ENCODE data around the gene BPGM. TPM values are rescaled to one million over a fixed set of nuclear protein-coding genes. Genes with fewer than 3 reads are reported as not detected.

The BPGM gene
- total RNA-seq, 1 donor from 2014 or later, result 37.4 TPM

DNA sequence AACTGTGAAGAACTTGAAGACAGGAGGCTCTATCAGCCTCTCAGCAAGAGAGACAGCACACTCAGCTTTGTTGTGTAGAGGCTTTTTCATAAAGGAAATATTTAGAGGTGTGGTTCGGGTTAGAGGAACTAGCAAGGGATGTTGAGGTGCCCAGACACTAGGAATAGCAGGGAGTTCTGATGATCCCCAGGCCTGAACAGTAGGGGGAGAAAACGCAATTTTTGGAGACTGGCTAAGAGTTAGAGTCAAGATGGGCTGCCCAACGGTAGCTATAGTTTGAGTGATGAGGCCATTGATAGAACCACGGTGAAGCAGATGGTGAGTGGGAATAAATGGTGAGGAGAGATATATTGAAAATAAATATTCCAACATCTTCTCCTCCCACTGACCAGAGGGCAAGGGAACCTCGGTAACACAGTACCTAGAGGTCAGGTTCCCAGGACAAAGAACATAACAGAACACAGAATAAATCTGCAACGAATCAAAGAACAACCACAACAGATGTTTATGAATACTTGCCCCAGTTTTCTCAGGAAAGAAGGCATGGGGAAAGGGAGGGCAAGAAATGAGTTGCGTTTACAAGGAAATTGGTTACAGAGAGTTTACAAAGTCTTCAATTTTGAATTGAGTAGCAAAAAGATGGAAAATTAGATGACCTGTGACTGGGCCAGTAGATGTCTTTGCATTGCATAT lies 24.2 kb upstream of the BPGM start:
- Mint-ChIP-seq H3K4me1 (ENCODE audit: low read depth, unreplicated experiment) (peaks cover 31% of the 10 kb centered on the region), H3K27me3 (ENCODE audit: low read depth, unreplicated experiment) (no peaks in the 10 kb centered on the region), H3K27ac (ENCODE audit: unreplicated experiment) (no peak overlapping the region), H3K36me3 (ENCODE audit: low read depth, unreplicated experiment) (no peaks in the 10 kb centered on the region), H3K9me3 (ENCODE audit: unreplicated experiment) (no peaks in the 10 kb centered on the region), H3K4me3 (ENCODE audit: unreplicated experiment) (no peak overlapping the region)
- Histone ChIP-seq H3K36me3 (ENCODE audit: insufficient read depth, low read length) (no peaks in the 10 kb centered on the region), H3K4me3 (ENCODE audit: insufficient read depth, low read depth, low read length) (no peak overlapping the region), H3K9ac (ENCODE audit: low read length) (no peak overlapping the region), H3K79me2 (ENCODE audit: insufficient read depth, low read length) (no peaks in the 10 kb centered on the region), H3K9me3 (ENCODE audit: insufficient read depth, low read depth, low read length) (no peaks in the 10 kb centered on the region), H3K4me1 (ENCODE audit: insufficient read depth, low read length) (peaks cover 27% of the 10 kb centered on the region), H4K20me1 (ENCODE audit: insufficient read depth, low read length) (no peaks in the 10 kb centered on the region), H2AFZ (ENCODE audit: low read depth, low read length) (no peak overlapping the region), H3K27me3 (ENCODE audit: insufficient read depth, low read length) (no peaks in the 10 kb centered on the region), H3K27ac (ENCODE audit: low read depth, low read length) (no peak overlapping the region), H3K4me2 (ENCODE audit: low read length) (no peak overlapping the region)
- FAIRE-seq (no peak), DNase-seq (ENCODE audit: low read depth) (no peak)
- TF ChIP-seq EZH2 (IDR thresholded peaks at IDR 0.05; ENCODE audit: insufficient read depth, low read length), result no peak
- TF ChIP-seq, protein P1, sequence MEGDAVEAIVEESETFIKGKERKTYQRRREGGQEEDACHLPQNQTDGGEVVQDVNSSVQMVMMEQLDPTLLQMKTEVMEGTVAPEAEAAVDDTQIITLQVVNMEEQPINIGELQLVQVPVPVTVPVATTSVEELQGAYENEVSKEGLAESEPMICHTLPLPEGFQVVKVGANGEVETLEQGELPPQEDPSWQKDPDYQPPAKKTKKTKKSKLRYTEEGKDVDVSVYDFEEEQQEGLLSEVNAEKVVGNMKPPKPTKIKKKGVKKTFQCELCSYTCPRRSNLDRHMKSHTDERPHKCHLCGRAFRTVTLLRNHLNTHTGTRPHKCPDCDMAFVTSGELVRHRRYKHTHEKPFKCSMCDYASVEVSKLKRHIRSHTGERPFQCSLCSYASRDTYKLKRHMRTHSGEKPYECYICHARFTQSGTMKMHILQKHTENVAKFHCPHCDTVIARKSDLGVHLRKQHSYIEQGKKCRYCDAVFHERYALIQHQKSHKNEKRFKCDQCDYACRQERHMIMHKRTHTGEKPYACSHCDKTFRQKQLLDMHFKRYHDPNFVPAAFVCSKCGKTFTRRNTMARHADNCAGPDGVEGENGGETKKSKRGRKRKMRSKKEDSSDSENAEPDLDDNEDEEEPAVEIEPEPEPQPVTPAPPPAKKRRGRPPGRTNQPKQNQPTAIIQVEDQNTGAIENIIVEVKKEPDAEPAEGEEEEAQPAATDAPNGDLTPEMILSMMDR (IDR thresholded peaks at IDR 0.05; ENCODE audit: insufficient read depth, low read depth, low read length), result no peak

DNA sequence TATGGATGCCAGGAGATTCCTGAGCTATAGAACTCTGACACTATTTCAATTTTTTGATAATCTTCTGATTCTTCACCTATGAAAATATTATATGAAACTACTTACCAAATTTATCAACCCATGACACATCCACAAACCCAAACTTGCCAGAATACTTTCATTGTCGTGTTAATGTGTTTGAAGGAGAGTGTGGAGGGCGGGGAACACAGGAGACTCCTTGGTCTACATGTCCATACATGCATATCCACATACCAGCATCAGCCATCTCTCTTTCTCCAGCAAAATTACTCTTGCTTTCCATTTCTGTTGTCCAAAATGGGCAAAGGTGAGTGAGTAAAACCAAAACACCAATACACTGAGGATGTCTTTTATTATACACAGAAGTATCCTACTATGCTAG lies 23.5 kb upstream of the BPGM start:
- no peak for TF ChIP-seq EZH2 (IDR thresholded peaks at IDR 0.05; ENCODE audit: insufficient read depth, low read length)
- TF ChIP-seq, protein P1 (IDR thresholded peaks at IDR 0.05; ENCODE audit: insufficient read depth, low read depth, low read length), result no peak
- Histone ChIP-seq H4K20me1 (ENCODE audit: insufficient read depth, low read length) (no peaks in the 10 kb centered on the region), H2AFZ (ENCODE audit: low read depth, low read length) (no peak overlapping the region), H3K27ac (ENCODE audit: low read depth, low read length) (no peak overlapping the region), H3K79me2 (ENCODE audit: insufficient read depth, low read length) (no peaks in the 10 kb centered on the region), H3K4me3 (ENCODE audit: insufficient read depth, low read depth, low read length) (no peak overlapping the region), H3K27me3 (ENCODE audit: insufficient read depth, low read length) (no peaks in the 10 kb centered on the region), H3K4me2 (ENCODE audit: low read length) (no peak overlapping the region), H3K9ac (ENCODE audit: low read length) (no peak overlapping the region), H3K9me3 (ENCODE audit: insufficient read depth, low read depth, low read length) (no peaks in the 10 kb centered on the region), H3K4me1 (ENCODE audit: insufficient read depth, low read length) (peaks cover 26% of the 10 kb centered on the region), H3K36me3 (ENCODE audit: insufficient read depth, low read length) (no peaks in the 10 kb centered on the region)
- DNase-seq (ENCODE audit: low read depth) (no peak), FAIRE-seq (no peak)
- Mint-ChIP-seq H3K4me3 (ENCODE audit: unreplicated experiment) (no peak overlapping the region), H3K9me3 (ENCODE audit: unreplicated experiment) (no peaks in the 10 kb centered on the region), H3K27me3 (ENCODE audit: low read depth, unreplicated experiment) (no peaks in the 10 kb centered on the region), H3K36me3 (ENCODE audit: low read depth, unreplicated experiment) (no peaks in the 10 kb centered on the region), H3K27ac (ENCODE audit: unreplicated experiment) (no peak overlapping the region), H3K4me1 (ENCODE audit: low read depth, unreplicated experiment) (peaks cover 31% of the 10 kb centered on the region)

DNA sequence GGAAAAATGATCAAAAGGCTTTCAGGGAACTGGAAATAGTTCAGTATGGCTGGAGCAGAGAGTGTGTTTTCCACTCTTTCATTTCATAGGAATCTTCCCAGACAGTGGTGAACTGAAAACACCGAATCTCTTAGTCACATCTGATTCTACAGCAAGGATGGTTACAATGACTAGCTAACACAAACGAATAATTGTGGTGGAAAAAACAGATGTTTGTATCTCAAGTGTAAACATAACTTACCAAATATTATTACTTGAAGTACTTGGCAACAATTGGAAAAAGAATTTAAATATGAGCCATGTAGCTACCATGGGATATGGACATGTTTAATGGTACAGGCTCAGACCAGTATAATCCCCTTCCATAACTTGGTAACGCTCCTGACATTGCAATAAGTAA lies 21.1 kb upstream of the BPGM start:
- no peaks in the 10 kb centered on the region for H3K9me3 ChIP-seq (ENCODE audit: insufficient read depth, low read depth, low read length)
- no peak overlapping the region for H2AFZ ChIP-seq (ENCODE audit: low read depth, low read length)
- no peak overlapping the region for H3K4me2 ChIP-seq (ENCODE audit: low read length)
- H3K27ac ChIP-seq (ENCODE audit: low read depth, low read length), result peak overlapping the region; percentile 48
- H3K27ac Mint-ChIP-seq (ENCODE audit: unreplicated experiment), result peak overlapping the region; percentile 67
- H3K36me3 ChIP-seq (ENCODE audit: insufficient read depth, low read length), result no peaks in the 10 kb centered on the region
- no peaks in the 10 kb centered on the region for H3K27me3 Mint-ChIP-seq (ENCODE audit: low read depth, unreplicated experiment)
- H3K9me3 Mint-ChIP-seq (ENCODE audit: unreplicated experiment), result peaks cover 2% of the 10 kb centered on the region
- no peak overlapping the region for H3K9ac ChIP-seq (ENCODE audit: low read length)
- TF ChIP-seq, protein P1 (IDR thresholded peaks at IDR 0.05; ENCODE audit: insufficient read depth, low read depth, low read length), result no peak
- no peak for TF ChIP-seq EZH2 (IDR thresholded peaks at IDR 0.05; ENCODE audit: insufficient read depth, low read length)
- no peak overlapping the region for H3K4me3 Mint-ChIP-seq (ENCODE audit: unreplicated experiment)
- peaks cover 10% of the 10 kb centered on the region for H3K4me1 Mint-ChIP-seq (ENCODE audit: low read depth, unreplicated experiment)
- no peak overlapping the region for H3K4me3 ChIP-seq (ENCODE audit: insufficient read depth, low read depth, low read length)
- FAIRE-seq, result peak; percentile 17
- peaks cover 3% of the 10 kb centered on the region for H3K4me1 ChIP-seq (ENCODE audit: insufficient read depth, low read length)
- no peaks in the 10 kb centered on the region for H4K20me1 ChIP-seq (ENCODE audit: insufficient read depth, low read length)
- no peaks in the 10 kb centered on the region for H3K79me2 ChIP-seq (ENCODE audit: insufficient read depth, low read length)
- H3K27me3 ChIP-seq (ENCODE audit: insufficient read depth, low read length), result no peaks in the 10 kb centered on the region
- H3K36me3 Mint-ChIP-seq (ENCODE audit: low read depth, unreplicated experiment), result no peaks in the 10 kb centered on the region
- DNase-seq (ENCODE audit: low read depth), result peak; percentile 83
